ENCODE data around the gene FRAT2.

DNA sequence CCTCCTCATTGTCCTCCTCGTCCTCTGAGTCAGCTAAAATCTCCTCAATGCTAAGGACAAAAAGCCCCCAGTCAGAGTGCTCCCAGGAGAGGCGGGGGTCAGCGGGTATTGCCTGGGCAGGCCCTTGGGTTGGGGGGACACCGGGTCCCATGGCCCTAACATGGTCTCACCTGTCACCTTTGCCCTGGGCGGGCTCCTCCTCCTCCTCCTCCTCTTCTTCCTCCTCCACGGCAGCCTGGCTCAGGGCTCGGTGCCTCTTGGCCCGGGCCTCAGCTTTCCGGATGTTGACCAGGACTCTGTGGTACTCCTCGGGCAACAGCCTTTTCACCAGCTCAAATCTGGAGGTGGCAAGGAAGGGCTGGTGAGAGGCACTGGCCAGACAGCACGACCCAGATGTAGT is 32.0 kb upstream of the FRAT2 start:
- TF ChIP-seq POLR2AphosphoS5 (IDR thresholded peaks at IDR 0.05): no peak
- TF ChIP-seq, protein P1, sequence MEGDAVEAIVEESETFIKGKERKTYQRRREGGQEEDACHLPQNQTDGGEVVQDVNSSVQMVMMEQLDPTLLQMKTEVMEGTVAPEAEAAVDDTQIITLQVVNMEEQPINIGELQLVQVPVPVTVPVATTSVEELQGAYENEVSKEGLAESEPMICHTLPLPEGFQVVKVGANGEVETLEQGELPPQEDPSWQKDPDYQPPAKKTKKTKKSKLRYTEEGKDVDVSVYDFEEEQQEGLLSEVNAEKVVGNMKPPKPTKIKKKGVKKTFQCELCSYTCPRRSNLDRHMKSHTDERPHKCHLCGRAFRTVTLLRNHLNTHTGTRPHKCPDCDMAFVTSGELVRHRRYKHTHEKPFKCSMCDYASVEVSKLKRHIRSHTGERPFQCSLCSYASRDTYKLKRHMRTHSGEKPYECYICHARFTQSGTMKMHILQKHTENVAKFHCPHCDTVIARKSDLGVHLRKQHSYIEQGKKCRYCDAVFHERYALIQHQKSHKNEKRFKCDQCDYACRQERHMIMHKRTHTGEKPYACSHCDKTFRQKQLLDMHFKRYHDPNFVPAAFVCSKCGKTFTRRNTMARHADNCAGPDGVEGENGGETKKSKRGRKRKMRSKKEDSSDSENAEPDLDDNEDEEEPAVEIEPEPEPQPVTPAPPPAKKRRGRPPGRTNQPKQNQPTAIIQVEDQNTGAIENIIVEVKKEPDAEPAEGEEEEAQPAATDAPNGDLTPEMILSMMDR (IDR thresholded peaks at IDR 0.05): no peak

Data from esophagus muscularis mucosa (tissue), 3 donors.